GM23338 (cell line): ENCODE results near the gene ETV1.

Source experiments
- CREB1 ChIP-seq: fragments of 250-450 bp; sonication (Bioruptor Pico); IDR thresholded peaks from 2 replicates; pipeline ENCODE4 v1.5.0; 2020; ENCODE audit warnings: low read depth, mild to moderate bottlenecking, moderate library complexity
- EZH2 ChIP-seq: fragments of 200-600 bp; sonication (generic); IDR thresholded peaks from one replicate; pipeline ENCODE4 v1.8.0; 2017; ENCODE audit warnings: antibody characterized with exemption, mild to moderate bottlenecking, low read depth; ENCODE audit not compliant: unreplicated experiment
- POLR2AphosphoS5 ChIP-seq: IDR thresholded peaks from 2 replicates; pipeline ENCODE4 v1.6.1; 2016; ENCODE audit warnings: antibody characterized with exemption, low read depth
- TF ChIP-seq, protein P1 (sequence below), 2 experiments: fragments of 200-600 bp in 1 of 2; sonication (generic) in 1 of 2; conservative IDR thresholded peaks; 2 replicates each; pipeline versions ENCODE4 v1.5.1 to v1.6.1; 2016 to 2017; ENCODE audit warnings: antibody characterized with exemption in 2 of 2, low read depth in 2 of 2, mild to moderate bottlenecking in 2 of 2, moderate library complexity in 1 of 2
- TF ChIP-seq, protein P2 (sequence below): IDR thresholded peaks from one replicate; pipeline ENCODE4 v1.6.1; 2018; ENCODE audit warnings: antibody characterized with exemption; ENCODE audit not compliant: unreplicated experiment

DNA sequence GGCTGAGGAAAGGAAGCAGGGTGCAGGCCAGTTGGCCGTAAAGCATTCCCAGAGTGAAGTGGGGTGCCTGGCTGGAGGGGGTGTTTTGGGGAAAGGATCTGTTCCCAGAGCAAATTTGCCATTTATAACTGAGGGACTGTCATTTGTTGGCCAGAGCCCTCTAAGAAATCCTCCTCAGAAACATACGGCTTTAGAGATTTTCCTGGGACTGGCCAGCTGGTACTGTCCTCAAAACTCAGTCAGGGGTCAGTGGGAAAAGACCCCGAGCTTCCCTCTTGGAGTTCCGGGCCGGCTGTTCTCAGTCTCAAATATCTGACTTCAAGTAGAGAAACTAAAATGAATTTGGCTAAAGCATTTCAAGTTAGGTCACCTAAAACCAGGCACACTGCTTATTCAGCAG lies 55.9 kb downstream of the ETV1 start:
- TF ChIP-seq, protein P1, sequence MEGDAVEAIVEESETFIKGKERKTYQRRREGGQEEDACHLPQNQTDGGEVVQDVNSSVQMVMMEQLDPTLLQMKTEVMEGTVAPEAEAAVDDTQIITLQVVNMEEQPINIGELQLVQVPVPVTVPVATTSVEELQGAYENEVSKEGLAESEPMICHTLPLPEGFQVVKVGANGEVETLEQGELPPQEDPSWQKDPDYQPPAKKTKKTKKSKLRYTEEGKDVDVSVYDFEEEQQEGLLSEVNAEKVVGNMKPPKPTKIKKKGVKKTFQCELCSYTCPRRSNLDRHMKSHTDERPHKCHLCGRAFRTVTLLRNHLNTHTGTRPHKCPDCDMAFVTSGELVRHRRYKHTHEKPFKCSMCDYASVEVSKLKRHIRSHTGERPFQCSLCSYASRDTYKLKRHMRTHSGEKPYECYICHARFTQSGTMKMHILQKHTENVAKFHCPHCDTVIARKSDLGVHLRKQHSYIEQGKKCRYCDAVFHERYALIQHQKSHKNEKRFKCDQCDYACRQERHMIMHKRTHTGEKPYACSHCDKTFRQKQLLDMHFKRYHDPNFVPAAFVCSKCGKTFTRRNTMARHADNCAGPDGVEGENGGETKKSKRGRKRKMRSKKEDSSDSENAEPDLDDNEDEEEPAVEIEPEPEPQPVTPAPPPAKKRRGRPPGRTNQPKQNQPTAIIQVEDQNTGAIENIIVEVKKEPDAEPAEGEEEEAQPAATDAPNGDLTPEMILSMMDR (conservative IDR thresholded peaks at IDR 0.05; ENCODE audit: low read depth in 2 of 2), result no peak
- TF ChIP-seq CREB1 (CRISPR knock-in tag), result no peak
- TF ChIP-seq POLR2AphosphoS5, result no peak
- TF ChIP-seq, protein P2, sequence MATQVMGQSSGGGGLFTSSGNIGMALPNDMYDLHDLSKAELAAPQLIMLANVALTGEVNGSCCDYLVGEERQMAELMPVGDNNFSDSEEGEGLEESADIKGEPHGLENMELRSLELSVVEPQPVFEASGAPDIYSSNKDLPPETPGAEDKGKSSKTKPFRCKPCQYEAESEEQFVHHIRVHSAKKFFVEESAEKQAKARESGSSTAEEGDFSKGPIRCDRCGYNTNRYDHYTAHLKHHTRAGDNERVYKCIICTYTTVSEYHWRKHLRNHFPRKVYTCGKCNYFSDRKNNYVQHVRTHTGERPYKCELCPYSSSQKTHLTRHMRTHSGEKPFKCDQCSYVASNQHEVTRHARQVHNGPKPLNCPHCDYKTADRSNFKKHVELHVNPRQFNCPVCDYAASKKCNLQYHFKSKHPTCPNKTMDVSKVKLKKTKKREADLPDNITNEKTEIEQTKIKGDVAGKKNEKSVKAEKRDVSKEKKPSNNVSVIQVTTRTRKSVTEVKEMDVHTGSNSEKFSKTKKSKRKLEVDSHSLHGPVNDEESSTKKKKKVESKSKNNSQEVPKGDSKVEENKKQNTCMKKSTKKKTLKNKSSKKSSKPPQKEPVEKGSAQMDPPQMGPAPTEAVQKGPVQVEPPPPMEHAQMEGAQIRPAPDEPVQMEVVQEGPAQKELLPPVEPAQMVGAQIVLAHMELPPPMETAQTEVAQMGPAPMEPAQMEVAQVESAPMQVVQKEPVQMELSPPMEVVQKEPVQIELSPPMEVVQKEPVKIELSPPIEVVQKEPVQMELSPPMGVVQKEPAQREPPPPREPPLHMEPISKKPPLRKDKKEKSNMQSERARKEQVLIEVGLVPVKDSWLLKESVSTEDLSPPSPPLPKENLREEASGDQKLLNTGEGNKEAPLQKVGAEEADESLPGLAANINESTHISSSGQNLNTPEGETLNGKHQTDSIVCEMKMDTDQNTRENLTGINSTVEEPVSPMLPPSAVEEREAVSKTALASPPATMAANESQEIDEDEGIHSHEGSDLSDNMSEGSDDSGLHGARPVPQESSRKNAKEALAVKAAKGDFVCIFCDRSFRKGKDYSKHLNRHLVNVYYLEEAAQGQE, result no peak
- no peak for TF ChIP-seq EZH2
